ENCODE data around the gene SNX5. TPM values are rescaled to one million over a fixed set of nuclear protein-coding genes. Genes with fewer than 3 reads are reported as not detected.

Gene SNX5
- total and polyA plus RNA-seq, 2 of the 13 experiments (the other 11 are each of a cell fraction or from before 2014, with no cell fraction given): 664 to 1,040 TPM

DNA sequence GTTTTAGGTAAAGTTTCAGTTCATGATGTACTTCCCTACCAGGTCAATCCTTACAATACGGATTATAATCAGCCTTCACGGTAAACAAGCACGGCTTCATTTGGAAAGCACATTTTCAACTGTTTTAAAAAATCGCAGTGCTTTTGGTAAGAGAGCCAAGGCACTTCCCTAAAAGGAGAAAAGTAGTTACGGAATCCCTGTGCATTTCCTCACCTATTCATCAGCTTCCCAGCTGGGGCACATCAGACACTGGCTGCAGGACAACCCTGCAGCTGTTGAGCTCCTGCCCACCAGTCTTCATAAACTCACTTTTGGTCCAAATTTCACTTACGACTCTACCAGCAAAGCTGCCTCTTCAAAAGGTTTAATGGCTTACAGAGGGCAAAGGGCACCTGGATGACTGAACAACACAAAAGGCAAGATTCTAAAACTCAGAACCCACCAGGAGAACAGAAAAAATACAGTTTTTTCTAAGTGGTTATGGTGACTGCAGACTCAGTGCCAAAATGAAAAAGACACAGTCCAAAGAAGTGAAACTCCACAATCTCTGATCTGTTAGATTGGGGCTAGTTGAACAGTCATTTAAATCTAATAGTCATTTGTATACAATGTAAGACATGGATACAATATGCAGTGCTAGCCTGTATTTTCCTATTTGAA, 7.5 kb downstream of the SNX5 start (continued):
- TF ChIP-seq, protein P1, sequence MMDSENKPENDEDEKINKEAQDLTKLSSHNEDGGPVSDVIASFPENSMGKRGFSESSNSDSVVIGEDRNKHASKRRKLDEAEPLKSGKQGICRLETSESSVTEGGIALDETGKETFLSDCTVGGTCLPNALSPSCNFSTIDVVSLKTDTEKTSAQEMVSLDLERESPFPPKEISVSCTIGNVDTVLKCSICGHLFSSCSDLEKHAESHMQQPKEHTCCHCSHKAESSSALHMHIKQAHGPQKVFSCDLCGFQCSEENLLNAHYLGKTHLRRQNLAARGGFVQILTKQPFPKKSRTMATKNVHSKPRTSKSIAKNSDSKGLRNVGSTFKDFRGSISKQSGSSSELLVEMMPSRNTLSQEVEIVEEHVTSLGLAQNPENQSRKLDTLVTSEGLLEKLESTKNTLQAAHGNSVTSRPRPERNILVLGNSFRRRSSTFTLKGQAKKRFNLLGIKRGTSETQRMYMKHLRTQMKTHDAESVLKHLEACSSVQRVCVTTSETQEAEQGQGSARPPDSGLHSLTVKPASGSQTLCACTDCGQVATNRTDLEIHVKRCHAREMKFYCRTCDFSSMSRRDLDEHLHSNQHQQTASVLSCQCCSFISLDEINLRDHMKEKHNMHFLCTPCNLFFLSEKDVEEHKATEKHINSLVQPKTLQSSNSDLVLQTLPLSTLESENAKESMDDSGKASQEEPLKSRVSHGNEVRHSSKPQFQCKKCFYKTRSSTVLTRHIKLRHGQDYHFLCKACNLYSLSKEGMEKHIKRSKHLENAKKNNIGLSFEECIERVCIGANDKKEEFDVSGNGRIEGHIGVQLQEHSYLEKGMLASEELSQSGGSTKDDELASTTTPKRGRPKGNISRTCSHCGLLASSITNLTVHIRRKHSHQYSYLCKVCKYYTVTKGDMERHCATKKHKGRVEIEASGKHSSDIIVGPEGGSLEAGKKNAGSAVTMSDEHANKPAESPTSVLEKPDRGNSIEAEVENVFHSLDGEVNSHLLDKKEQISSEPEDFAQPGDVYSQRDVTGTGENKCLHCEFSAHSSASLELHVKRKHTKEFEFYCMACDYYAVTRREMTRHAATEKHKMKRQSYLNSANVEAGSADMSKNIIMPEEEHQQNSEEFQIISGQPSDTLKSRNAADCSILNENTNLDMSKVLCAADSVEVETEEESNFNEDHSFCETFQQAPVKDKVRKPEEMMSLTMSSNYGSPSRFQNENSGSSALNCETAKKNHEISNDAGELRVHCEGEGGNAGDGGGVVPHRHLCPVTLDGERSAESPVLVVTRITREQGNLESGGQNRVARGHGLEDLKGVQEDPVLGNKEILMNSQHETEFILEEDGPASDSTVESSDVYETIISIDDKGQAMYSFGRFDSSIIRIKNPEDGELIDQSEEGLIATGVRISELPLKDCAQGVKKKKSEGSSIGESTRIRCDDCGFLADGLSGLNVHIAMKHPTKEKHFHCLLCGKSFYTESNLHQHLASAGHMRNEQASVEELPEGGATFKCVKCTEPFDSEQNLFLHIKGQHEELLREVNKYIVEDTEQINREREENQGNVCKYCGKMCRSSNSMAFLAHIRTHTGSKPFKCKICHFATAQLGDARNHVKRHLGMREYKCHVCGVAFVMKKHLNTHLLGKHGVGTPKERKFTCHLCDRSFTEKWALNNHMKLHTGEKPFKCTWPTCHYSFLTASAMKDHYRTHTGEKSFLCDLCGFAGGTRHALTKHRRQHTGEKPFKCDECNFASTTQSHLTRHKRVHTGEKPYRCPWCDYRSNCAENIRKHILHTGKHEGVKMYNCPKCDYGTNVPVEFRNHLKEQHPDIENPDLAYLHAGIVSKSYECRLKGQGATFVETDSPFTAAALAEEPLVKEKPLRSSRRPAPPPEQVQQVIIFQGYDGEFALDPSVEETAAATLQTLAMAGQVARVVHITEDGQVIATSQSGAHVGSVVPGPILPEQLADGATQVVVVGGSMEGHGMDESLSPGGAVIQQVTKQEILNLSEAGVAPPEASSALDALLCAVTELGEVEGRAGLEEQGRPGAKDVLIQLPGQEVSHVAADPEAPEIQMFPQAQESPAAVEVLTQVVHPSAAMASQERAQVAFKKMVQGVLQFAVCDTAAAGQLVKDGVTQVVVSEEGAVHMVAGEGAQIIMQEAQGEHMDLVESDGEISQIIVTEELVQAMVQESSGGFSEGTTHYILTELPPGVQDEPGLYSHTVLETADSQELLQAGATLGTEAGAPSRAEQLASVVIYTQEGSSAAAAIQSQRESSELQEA (CRISPR knock-in tag; IDR thresholded peaks at IDR 0.05; ENCODE audit: not compliant biosample characterization): no peak
- TF ChIP-seq ZFP36 (IDR thresholded peaks at IDR 0.05; ENCODE audit: borderline replicate concordance, low read depth, low read length, partially characterized antibody): no peak
- TF ChIP-seq REXO4 (CRISPR knock-in tag; IDR thresholded peaks at IDR 0.05; ENCODE audit: borderline replicate concordance): no peak
- TF ChIP-seq, protein P2, sequence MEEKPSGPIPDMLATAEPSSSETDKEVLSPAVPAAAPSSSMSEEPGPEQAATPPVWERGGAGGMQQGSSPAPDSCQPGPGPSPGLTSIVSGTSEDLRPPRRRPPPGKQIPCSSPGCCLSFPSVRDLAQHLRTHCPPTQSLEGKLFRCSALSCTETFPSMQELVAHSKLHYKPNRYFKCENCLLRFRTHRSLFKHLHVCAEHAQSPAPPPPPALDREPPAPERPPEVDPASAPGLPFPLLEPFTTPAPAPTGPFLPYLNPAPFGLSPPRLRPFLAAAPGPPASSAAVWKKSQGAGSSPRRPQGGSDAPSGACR (CRISPR knock-in tag; IDR thresholded peaks at IDR 0.05): no peak
- TF ChIP-seq, protein P3, sequence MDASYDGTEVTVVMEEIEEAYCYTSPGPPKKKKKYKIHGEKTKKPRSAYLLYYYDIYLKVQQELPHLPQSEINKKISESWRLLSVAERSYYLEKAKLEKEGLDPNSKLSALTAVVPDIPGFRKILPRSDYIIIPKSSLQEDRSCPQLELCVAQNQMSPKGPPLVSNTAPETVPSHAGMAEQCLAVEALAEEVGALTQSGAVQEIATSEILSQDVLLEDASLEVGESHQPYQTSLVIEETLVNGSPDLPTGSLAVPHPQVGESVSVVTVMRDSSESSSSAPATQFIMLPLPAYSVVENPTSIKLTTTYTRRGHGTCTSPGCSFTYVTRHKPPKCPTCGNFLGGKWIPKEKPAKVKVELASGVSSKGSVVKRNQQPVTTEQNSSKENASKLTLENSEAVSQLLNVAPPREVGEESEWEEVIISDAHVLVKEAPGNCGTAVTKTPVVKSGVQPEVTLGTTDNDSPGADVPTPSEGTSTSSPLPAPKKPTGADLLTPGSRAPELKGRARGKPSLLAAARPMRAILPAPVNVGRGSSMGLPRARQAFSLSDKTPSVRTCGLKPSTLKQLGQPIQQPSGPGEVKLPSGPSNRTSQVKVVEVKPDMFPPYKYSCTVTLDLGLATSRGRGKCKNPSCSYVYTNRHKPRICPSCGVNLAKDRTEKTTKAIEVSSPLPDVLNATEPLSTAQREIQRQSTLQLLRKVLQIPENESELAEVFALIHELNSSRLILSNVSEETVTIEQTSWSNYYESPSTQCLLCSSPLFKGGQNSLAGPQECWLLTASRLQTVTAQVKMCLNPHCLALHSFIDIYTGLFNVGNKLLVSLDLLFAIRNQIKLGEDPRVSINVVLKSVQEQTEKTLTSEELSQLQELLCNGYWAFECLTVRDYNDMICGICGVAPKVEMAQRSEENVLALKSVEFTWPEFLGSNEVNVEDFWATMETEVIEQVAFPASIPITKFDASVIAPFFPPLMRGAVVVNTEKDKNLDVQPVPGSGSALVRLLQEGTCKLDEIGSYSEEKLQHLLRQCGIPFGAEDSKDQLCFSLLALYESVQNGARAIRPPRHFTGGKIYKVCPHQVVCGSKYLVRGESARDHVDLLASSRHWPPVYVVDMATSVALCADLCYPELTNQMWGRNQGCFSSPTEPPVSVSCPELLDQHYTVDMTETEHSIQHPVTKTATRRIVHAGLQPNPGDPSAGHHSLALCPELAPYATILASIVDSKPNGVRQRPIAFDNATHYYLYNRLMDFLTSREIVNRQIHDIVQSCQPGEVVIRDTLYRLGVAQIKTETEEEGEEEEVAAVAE (CRISPR knock-in tag; IDR thresholded peaks at IDR 0.05; ENCODE audit: borderline replicate concordance): no peak
- peak; percentile 83 for TF ChIP-seq KMT2A (CRISPR knock-in tag; IDR thresholded peaks at IDR 0.05)
- no peak for TF ChIP-seq CBFB (CRISPR knock-in tag; IDR thresholded peaks at IDR 0.05)
- TF ChIP-seq, protein P4, sequence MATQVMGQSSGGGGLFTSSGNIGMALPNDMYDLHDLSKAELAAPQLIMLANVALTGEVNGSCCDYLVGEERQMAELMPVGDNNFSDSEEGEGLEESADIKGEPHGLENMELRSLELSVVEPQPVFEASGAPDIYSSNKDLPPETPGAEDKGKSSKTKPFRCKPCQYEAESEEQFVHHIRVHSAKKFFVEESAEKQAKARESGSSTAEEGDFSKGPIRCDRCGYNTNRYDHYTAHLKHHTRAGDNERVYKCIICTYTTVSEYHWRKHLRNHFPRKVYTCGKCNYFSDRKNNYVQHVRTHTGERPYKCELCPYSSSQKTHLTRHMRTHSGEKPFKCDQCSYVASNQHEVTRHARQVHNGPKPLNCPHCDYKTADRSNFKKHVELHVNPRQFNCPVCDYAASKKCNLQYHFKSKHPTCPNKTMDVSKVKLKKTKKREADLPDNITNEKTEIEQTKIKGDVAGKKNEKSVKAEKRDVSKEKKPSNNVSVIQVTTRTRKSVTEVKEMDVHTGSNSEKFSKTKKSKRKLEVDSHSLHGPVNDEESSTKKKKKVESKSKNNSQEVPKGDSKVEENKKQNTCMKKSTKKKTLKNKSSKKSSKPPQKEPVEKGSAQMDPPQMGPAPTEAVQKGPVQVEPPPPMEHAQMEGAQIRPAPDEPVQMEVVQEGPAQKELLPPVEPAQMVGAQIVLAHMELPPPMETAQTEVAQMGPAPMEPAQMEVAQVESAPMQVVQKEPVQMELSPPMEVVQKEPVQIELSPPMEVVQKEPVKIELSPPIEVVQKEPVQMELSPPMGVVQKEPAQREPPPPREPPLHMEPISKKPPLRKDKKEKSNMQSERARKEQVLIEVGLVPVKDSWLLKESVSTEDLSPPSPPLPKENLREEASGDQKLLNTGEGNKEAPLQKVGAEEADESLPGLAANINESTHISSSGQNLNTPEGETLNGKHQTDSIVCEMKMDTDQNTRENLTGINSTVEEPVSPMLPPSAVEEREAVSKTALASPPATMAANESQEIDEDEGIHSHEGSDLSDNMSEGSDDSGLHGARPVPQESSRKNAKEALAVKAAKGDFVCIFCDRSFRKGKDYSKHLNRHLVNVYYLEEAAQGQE (IDR thresholded peaks at IDR 0.05; ENCODE audit: borderline replicate concordance in 1 of 2, low read depth in 1 of 2, low read length in 2 of 2): peak in 1 of 2 experiments; percentile 37; a peak in 1 of 4 replicates
- no peak for TF ChIP-seq SOX6 (IDR thresholded peaks at IDR 0.05)
- peak; percentile 34 for TF ChIP-seq SOX6 (CRISPR knock-in tag; IDR thresholded peaks at IDR 0.05)
- TF ChIP-seq MXD4 (CRISPR knock-in tag; IDR thresholded peaks at IDR 0.05): peak; percentile 56
